ENCODE measurements around the gene TCF19. TPM values are rescaled to one million over a fixed set of nuclear protein-coding genes. Genes with fewer than 3 reads are reported as not detected.

Gene TCF19
- total RNA-seq, 1 experiment from 2014 or later = 12.7 TPM

DNA sequence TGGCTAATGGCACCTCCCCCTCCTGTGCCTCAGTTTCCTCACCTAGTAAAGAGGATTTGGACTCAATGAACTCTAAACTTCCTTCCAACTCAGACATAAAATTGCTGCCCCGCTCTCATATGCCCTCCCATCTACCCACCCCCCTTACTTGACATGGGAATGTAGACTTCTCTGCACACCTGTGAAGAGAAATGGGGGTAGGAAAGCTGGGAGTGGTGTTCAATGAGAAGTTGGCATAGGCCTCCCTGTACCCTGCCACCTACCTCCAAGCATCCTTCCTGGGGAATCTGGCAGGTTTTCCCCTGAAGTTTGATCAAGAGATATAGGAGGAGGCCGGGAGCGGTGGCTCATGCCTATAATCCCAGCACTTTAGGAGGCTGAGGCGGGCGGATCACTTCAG lies 16.0 kb downstream of the TCF19 start:
- TF ChIP-seq SP1 (CRISPR knock-in tag; conservative IDR thresholded peaks at IDR 0.05) (no peak), OVOL2 (CRISPR knock-in tag; IDR thresholded peaks at IDR 0.05; ENCODE audit: borderline replicate concordance) (no peak), GRHL2 (CRISPR knock-in tag; IDR thresholded peaks at IDR 0.05; ENCODE audit: insufficient replicate concordance, severe bottlenecking) (no peak), FOXJ3 (CRISPR knock-in tag; IDR thresholded peaks at IDR 0.05; ENCODE audit: borderline replicate concordance) (no peak), ARID4B (CRISPR knock-in tag; IDR thresholded peaks at IDR 0.05; ENCODE audit: borderline replicate concordance) (no peak), RELA (CRISPR knock-in tag; IDR thresholded peaks at IDR 0.05; ENCODE audit: borderline replicate concordance) (no peak), ZNF232 (CRISPR knock-in tag; IDR thresholded peaks at IDR 0.05) (no peak), ZBTB21 (CRISPR knock-in tag; IDR thresholded peaks at IDR 0.05; ENCODE audit: borderline replicate concordance) (no peak), TP53 (CRISPR knock-in tag; IDR thresholded peaks at IDR 0.05) (no peak), NR3C1 (CRISPR knock-in tag; conservative IDR thresholded peaks at IDR 0.05; ENCODE audit: low read depth) (no peak), AFF4 (CRISPR knock-in tag; IDR thresholded peaks at IDR 0.05; ENCODE audit: borderline replicate concordance) (no peak), NFATC4 (CRISPR knock-in tag; IDR thresholded peaks at IDR 0.05) (no peak), EMX1 (CRISPR knock-in tag; IDR thresholded peaks at IDR 0.05) (no peak), TCF7 (CRISPR knock-in tag; IDR thresholded peaks at IDR 0.05; ENCODE audit: low read depth) (no peak)
- TF ChIP-seq, protein P1, sequence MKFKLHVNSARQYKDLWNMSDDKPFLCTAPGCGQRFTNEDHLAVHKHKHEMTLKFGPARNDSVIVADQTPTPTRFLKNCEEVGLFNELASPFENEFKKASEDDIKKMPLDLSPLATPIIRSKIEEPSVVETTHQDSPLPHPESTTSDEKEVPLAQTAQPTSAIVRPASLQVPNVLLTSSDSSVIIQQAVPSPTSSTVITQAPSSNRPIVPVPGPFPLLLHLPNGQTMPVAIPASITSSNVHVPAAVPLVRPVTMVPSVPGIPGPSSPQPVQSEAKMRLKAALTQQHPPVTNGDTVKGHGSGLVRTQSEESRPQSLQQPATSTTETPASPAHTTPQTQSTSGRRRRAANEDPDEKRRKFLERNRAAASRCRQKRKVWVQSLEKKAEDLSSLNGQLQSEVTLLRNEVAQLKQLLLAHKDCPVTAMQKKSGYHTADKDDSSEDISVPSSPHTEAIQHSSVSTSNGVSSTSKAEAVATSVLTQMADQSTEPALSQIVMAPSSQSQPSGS (CRISPR knock-in tag; IDR thresholded peaks at IDR 0.05; ENCODE audit: borderline replicate concordance, low read depth) = no peak
- TF ChIP-seq, protein P2, sequence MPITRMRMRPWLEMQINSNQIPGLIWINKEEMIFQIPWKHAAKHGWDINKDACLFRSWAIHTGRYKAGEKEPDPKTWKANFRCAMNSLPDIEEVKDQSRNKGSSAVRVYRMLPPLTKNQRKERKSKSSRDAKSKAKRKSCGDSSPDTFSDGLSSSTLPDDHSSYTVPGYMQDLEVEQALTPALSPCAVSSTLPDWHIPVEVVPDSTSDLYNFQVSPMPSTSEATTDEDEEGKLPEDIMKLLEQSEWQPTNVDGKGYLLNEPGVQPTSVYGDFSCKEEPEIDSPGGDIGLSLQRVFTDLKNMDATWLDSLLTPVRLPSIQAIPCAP (CRISPR knock-in tag; IDR thresholded peaks at IDR 0.05) = no peak
- TF ChIP-seq, protein P3, sequence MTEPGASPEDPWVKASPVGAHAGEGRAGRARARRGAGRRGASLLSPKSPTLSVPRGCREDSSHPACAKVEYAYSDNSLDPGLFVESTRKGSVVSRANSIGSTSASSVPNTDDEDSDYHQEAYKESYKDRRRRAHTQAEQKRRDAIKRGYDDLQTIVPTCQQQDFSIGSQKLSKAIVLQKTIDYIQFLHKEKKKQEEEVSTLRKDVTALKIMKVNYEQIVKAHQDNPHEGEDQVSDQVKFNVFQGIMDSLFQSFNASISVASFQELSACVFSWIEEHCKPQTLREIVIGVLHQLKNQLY (CRISPR knock-in tag; IDR thresholded peaks at IDR 0.05) = no peak
- TF ChIP-seq, protein P4, sequence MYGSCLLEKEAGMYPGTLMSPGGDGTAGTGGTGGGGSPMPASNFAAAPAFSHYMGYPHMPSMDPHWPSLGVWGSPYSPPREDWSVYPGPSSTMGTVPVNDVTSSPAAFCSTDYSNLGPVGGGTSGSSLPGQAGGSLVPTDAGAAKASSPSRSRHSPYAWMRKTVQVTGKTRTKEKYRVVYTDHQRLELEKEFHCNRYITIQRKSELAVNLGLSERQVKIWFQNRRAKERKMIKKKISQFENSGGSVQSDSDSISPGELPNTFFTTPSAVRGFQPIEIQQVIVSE (CRISPR knock-in tag; IDR thresholded peaks at IDR 0.05; ENCODE audit: borderline replicate concordance) = no peak
- Mint-ChIP-seq H3K9me3 (no peaks in the 10 kb centered on the region), H3K27ac (peak overlapping the region; percentile 100), H3K4me3 (no peak overlapping the region), H3K27me3 (ENCODE audit: low read depth) (no peaks in the 10 kb centered on the region), H3K4me1 (peaks cover 64% of the 10 kb centered on the region), H3K36me3 (peaks cover 15% of the 10 kb centered on the region)
- ChIA-PET POLR2A (interaction anchor here (1.1 kb wide), 1 partner anchor 16 kb away, joined by 4 read pairs; the partner anchor contains the start of genes CCHCR1 and TCF19), CTCF (interaction anchor here (0.7 to 1.9 kb wide), 6 partner anchors 10 to 268 kb away, joined by 3 to 7 read pairs (median 4); partner anchors contain the start of gene TCF19)
- no peak for ATAC-seq
- DNase-seq (ENCODE audit: low spot score) = no peak

Data from WTC11 (cell line).